SK-N-SH treated with all-trans-retinoic acid at 6 μM for 48 hours (cell line): ENCODE results near the gene HDAC8.

Experiments
- ARNTL ChIP-seq: fragments of 450-650 bp; formaldehyde crosslinking; IDR thresholded peaks from 2 replicates; pipeline ENCODE4 v1.5.0; 2020; ENCODE audit warnings: low read depth, mild to moderate bottlenecking, moderate library complexity, borderline replicate concordance
- GLIS3 ChIP-seq: fragments of 250-450 bp; sonication (Bioruptor Pico); IDR thresholded peaks from 2 replicates; pipeline ENCODE4 v1.5.0; 2020; ENCODE audit warnings: mild to moderate bottlenecking, moderate library complexity
- OSR1 ChIP-seq: fragments of 250-450 bp; sonication (Bioruptor Pico); IDR thresholded peaks from 2 replicates; pipeline ENCODE4 v1.8.0; 2022; ENCODE audit warnings: moderate library complexity, mild to moderate bottlenecking, inconsistent platforms
- SNAI2 ChIP-seq: fragments of 250-450 bp; sonication (Bioruptor Pico); IDR thresholded peaks from 2 replicates; pipeline ENCODE4 v1.5.0; 2020; ENCODE audit warnings: mild to moderate bottlenecking, moderate library complexity
- TOX ChIP-seq: fragments of 250-450 bp; sonication (Bioruptor Pico); IDR thresholded peaks from 2 replicates; pipeline ENCODE4 v1.8.0; 2021; ENCODE audit warnings: mild to moderate bottlenecking, moderate library complexity, borderline replicate concordance
- ZC3H10 ChIP-seq: fragments of 250-450 bp; sonication (Bioruptor Pico); IDR thresholded peaks from 2 replicates; pipeline ENCODE4 v1.5.1; 2021; ENCODE audit warnings: mild to moderate bottlenecking, moderate library complexity
- ZFP3 ChIP-seq: fragments of 250-450 bp; sonication (Bioruptor Pico); IDR thresholded peaks from 2 replicates; pipeline ENCODE4 v1.5.0; 2020; ENCODE audit warnings: mild to moderate bottlenecking, moderate library complexity
- ZNF70 ChIP-seq: fragments of 450-650 bp; formaldehyde crosslinking; IDR thresholded peaks from 2 replicates; pipeline ENCODE4 v1.5.0; 2020; ENCODE audit warnings: mild to moderate bottlenecking, moderate library complexity
- TF ChIP-seq, protein P1 (sequence below): fragments of 250-450 bp; sonication (Bioruptor Pico); IDR thresholded peaks from 2 replicates; pipeline ENCODE4 v1.5.1; 2020; ENCODE audit warnings: low read depth, mild to moderate bottlenecking, moderate library complexity
- TF ChIP-seq, protein P2 (sequence below): fragments of 250-450 bp; sonication (Bioruptor Pico); IDR thresholded peaks from 2 replicates; pipeline ENCODE4 v1.8.0; 2020; ENCODE audit warnings: mild to moderate bottlenecking, moderate library complexity, borderline replicate concordance

DNA sequence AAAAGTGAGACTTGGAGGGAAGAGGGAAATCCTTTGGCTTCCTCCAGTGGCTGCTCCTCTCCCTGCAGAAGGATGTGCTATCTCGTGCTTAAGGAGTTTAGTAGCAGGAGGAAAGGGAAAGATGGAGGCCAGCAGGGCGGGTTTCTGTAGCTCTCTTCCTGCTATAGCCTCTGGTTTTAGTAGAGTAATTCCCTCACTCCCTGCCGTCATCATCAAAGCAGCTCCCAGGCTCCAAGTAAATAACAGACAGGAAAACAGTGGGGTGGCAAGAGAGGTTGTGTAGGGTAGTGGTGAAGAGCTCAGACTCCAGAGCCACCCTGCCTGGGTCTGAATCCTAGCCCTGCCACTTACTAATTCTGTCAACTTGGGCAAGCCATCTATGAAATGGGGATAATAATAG is 185.4 kb downstream of the HDAC8 start:
- TF ChIP-seq, protein P1, sequence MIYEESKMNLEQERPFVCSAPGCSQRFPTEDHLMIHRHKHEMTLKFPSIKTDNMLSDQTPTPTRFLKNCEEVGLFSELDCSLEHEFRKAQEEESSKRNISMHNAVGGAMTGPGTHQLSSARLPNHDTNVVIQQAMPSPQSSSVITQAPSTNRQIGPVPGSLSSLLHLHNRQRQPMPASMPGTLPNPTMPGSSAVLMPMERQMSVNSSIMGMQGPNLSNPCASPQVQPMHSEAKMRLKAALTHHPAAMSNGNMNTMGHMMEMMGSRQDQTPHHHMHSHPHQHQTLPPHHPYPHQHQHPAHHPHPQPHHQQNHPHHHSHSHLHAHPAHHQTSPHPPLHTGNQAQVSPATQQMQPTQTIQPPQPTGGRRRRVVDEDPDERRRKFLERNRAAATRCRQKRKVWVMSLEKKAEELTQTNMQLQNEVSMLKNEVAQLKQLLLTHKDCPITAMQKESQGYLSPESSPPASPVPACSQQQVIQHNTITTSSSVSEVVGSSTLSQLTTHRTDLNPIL (CRISPR knock-in tag) = no peak
- TF ChIP-seq TOX (CRISPR knock-in tag) = no peak
- no peak for TF ChIP-seq ZFP3 (CRISPR knock-in tag)
- no peak for TF ChIP-seq OSR1 (CRISPR knock-in tag)
- no peak for TF ChIP-seq SNAI2 (CRISPR knock-in tag)
- TF ChIP-seq ZC3H10 = no peak
- no peak for TF ChIP-seq GLIS3
- TF ChIP-seq ARNTL = no peak
- no peak for TF ChIP-seq ZNF70 (CRISPR knock-in tag)
- TF ChIP-seq, protein P2, sequence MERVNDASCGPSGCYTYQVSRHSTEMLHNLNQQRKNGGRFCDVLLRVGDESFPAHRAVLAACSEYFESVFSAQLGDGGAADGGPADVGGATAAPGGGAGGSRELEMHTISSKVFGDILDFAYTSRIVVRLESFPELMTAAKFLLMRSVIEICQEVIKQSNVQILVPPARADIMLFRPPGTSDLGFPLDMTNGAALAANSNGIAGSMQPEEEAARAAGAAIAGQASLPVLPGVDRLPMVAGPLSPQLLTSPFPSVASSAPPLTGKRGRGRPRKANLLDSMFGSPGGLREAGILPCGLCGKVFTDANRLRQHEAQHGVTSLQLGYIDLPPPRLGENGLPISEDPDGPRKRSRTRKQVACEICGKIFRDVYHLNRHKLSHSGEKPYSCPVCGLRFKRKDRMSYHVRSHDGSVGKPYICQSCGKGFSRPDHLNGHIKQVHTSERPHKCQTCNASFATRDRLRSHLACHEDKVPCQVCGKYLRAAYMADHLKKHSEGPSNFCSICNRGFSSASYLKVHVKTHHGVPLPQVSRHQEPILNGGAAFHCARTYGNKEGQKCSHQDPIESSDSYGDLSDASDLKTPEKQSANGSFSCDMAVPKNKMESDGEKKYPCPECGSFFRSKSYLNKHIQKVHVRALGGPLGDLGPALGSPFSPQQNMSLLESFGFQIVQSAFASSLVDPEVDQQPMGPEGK (CRISPR knock-in tag) = no peak
